Left renal cortex interstitium (tissue), 4 donors: Measurements from ENCODE around the gene CNDP1. TPM values are rescaled to one million over a fixed set of nuclear protein-coding genes. Genes with fewer than 3 reads are reported as not detected.

Source experiments
- DNase-seq, 4 donors: peaks; one replicate each; pipeline ENCODE4 v3.0.0-alpha.2; 2013; ENCODE audit warnings: low read depth in 4 of 4, low spot score in 2 of 4, missing footprints in 1 of 4
- polyA plus RNA-seq, 4 donors: library from polyadenylated mRNA; unstranded; fragments of 120-200 nt; gene quantifications; one replicate each; pipeline ENCODE4 v1.2.1, GENCODE V29; 2013; ENCODE audit not compliant: insufficient read length in 4 of 4

CNDP1 gene
- polyA plus RNA-seq, 4 donors = 0.91 to 1.8 (median 1.4) TPM

DNA sequence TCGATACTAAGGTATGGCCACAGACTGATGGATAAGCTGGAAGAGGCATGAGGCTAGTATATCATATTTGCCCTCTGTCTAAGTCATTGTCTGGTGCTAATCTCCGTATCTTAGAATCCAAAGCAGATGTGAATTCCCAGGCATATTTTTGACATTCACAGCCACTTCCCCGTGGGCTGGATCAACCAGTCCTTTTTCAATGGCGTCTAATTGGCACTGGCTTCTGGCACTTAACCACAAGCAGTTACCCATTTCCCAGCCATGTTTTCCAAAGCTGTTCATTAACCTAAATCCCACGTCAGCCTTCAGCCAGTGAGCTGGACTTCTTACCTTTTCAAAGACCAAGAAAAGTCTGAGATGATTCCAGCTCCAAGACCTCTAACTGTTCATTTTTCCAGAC, 42.7 kb downstream of the CNDP1 start:
- no peak for DNase-seq

GRCh38 chr18:74579496-74580065, 45.3 kb downstream of the CNDP1 start:
- no peak for DNase-seq

- no peak for DNase-seq
Measured at GRCh38 chr18:74582642-74583041, 48.3 kb downstream of the CNDP1 start.

DNA sequence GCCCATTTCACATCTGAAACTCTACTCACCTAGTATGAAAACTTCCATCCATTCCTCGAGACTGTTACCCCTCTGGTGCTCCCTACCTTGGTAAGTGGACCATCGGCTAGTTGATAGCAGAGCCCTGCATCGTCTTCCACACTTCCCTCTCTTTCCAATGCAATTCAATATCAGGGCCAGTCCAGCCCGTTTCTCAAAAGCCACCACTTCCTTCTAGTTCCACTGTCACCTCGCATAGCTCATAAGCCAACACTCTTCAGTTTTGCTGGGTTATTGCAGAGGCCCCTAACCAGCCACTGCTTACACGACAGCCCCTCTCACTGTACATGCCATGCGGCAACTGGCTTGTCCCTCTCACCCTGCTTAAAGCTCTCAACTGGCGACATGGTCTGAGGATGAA, 53.1 kb downstream of the CNDP1 start:
- no peak for DNase-seq

GRCh38 chr18:74589021-74589420, 54.7 kb downstream of the CNDP1 start:
- DNase-seq = no peak

DNA sequence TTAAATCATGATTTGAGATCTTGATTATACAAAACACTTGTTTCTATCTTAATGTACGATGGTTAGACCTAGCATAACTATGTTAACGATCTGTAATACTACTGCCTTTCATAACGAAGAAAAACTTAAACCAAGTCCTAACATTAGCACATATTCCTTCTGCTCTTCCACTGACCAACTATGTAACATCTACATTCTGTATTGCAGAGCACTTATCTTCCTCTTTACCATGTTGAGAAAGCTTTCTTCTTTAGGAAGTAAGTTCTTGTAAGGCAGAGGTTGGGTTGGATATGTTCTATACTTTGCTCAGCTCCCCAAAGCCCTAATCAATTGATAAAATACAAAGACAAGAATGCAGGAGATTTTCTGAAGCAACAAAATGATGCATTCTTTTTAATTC, 55.5 kb downstream of the CNDP1 start:
- no peak for DNase-seq

DNA sequence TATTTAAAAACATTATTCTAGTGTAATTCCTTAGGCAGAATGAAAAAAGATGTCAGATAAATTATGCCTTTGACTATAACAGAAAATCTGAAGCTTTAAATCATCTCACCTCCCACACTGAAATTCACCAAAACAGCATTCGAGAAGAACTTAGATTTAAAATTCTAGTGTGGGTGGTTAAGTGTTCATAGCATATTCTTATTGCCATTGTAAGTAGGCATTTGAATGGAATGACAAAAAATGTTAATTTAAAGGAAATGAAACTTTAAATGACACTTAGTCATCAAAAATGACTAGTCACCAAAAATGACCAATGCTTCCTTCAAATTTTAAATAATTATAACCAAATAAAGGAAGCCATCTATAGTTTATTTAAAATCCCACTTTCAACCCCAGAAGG, 56.4 kb downstream of the CNDP1 start:
- DNase-seq = no peak

DNA sequence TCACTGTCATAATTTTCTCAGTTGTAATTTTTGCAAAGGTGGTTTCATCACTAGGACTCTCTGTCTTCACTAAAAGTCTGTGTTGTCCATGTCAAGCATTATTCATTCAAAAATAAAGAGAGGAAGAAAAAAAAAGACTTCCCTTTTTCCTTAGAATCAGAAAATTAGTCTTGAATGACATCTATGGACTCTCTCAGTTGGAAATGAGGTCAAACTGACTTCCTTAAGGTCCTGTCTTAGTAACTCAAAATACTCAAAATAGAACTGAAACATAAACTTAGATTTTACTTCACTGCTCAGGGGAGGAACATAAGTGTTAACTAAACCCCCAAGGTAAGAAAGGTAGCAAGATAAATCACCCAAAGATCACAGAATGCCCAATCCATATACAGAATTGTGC, 61.1 kb downstream of the CNDP1 start:
- DNase-seq = no peak

- peak in 2 of 4 donors; percentile 67 to 97 for DNase-seq
Measured at GRCh38 chr18:74597034-74597661, 62.8 kb downstream of the CNDP1 start.

- peak; percentile 92 to 97 (median 93) for DNase-seq
Measured at GRCh38 chr18:74597662-74598349, 63.5 kb downstream of the CNDP1 start, which contains the start of gene ZNF407. Gene ZNF407, plus strand, starts transcription at chr18:74597870. Its CDS starts 33,150 bp downstream, at chr18:74631020.

- peak in 3 of 4 donors; percentile 48 to 56 (median 55) for DNase-seq
Measured at GRCh38 chr18:74598350-74599001, 64.2 kb downstream of the CNDP1 start.

DNA sequence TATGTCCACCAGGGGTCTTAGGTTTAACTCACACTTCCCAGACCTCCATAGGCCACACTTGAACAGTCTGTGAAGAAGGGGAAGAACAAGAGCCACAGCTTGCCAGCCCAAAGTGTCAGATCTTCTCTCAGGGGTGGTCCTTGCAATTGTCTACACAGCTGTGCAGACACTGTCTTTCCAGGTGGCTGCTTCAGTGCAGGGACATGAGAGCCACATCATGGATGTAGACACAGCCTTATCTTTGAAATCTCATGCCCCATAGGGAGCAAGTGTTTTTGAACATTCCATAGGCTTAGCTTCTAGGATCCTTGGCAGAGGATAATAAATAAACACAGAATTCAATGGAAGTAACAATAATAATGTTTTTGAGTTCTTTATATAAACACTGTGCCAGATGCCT, 70.1 kb downstream of the CNDP1 start:
- DNase-seq = no peak

- no peak for DNase-seq
Measured at GRCh38 chr18:74604774-74605173, 70.5 kb downstream of the CNDP1 start.

- no peak for DNase-seq
Measured at GRCh38 chr18:74608681-74609080, 74.4 kb downstream of the CNDP1 start.

DNA sequence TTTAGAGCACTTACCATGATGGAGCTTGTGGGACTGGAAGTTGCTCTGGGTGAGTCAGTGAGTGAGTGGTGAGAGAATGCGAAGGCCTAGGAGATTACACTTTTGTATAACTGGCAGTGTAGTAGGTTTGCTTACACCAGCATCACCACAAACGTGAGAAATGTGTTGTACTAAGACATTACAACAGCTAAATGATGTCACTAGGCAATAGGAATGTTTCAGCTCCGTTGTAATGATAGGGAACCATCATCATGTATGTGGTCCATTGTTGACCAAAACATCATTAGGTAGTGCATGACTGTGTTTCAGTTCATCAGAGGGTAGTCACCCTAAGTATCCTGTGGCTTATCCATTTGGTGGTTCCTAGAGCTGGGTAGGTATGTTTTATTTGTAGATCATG, 75.2 kb downstream of the CNDP1 start:
- no peak for DNase-seq

- no peak for DNase-seq
Measured at GRCh38 chr18:74610051-74610615, 75.8 kb downstream of the CNDP1 start.

- no peak for DNase-seq
Measured at GRCh38 chr18:74610860-74611259, 76.6 kb downstream of the CNDP1 start.

DNA sequence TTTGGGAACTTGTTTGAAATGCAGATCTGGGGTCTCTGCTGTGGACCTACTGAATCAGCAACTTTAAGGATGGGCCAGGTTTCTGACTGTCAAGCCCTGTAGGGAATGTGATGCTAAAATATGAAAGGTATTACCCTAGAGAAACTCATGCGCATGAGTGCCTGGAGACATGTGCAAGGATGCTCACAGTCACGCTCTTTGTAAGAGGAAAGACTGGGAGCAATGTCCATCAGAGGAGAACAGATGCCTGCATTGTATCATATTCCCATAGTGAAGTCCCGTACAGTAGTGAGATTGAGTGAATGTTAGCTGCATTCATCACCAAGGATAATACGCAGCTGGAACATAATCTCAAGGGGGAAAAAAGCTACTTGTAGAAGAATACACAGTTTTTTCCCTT, 77.5 kb downstream of the CNDP1 start:
- no peak for DNase-seq

DNA sequence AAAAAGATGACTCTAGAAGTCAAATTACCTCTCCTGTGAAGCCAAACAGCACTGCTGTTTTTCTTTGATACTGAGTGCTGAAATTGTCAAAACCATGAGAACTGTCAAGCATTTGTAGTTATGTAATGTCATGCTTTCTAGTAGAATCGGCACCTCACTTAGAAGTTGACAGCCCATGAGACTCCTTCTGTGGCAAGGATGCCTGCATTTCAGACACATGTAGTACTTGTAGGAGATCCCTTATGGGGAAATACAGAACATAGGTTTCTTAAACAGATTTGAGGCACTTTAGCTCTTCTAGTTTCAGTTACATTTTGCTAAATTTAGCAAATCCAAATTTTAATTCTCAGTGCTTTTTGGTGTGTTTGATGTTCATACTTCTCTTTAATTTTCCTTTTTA, 79.1 kb downstream of the CNDP1 start:
- no peak for DNase-seq

DNA sequence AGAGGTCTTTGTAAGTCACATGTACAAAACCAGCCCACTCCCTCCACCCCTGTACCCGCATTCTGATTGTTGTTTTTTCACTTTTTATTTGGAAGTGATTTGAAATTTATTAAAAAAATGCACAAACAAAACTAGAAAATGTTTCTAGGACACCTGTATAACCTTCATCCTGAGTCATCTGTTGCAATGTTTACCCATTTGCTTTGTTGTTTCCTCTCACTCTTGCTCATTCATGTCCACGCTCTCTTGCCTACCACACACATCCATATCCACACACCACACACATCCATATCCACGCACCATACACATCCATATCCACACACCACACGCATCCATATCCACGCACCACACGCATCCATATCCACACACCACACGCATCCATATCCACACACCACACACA, 82.2 kb downstream of the CNDP1 start:
- no peak for DNase-seq

GRCh38 chr18:74617486-74617885, 83.2 kb downstream of the CNDP1 start:
- no peak for DNase-seq
